ENCODE results near the gene MSI2. TPM values are rescaled to one million over a fixed set of nuclear protein-coding genes. Genes with fewer than 3 reads are reported as not detected.

Gene MSI2
- total RNA-seq, 2 donors from 2014 or later: 112 to 119 TPM

- no peak overlapping the region for H3K4me3 Mint-ChIP-seq
- H3K9me3 Mint-ChIP-seq: no peaks in the 10 kb centered on the region
- ATAC-seq (replicated peaks in 1 of 2) (no peak), DNase-seq (no peak)
- H3K27me3 Mint-ChIP-seq (ENCODE audit: low read depth): no peaks in the 10 kb centered on the region
- no peaks in the 10 kb centered on the region for H3K36me3 Mint-ChIP-seq (ENCODE audit: insufficient read depth in 2 of 2)
- peaks cover 44% of the 10 kb centered on the region for H3K4me1 Mint-ChIP-seq (ENCODE audit: low read depth)
- no peak overlapping the region for H3K27ac Mint-ChIP-seq
Measured at GRCh38 chr17:57551321-57552079, 295.2 kb downstream of the MSI2 start.

- DNase-seq: peak; percentile 34 to 44
- no peak overlapping the region for H3K27ac Mint-ChIP-seq
- ATAC-seq (replicated peaks in 1 of 2): peak; percentile 57 to 62
- H3K4me1 Mint-ChIP-seq (ENCODE audit: low read depth): peaks cover 37% of the 10 kb centered on the region
- H3K4me3 Mint-ChIP-seq: no peak overlapping the region
- no peaks in the 10 kb centered on the region for H3K36me3 Mint-ChIP-seq (ENCODE audit: insufficient read depth in 2 of 2)
- no peaks in the 10 kb centered on the region for H3K9me3 Mint-ChIP-seq
- no peaks in the 10 kb centered on the region for H3K27me3 Mint-ChIP-seq (ENCODE audit: low read depth)
Measured at GRCh38 chr17:57552114-57552624, 295.8 kb downstream of the MSI2 start.

GRCh38 chr17:57553526-57553925, 297.2 kb downstream of the MSI2 start:
- no peaks in the 10 kb centered on the region for H3K9me3 Mint-ChIP-seq
- ATAC-seq (replicated peaks in 1 of 2): no peak
- H3K27me3 Mint-ChIP-seq (ENCODE audit: low read depth): no peaks in the 10 kb centered on the region
- no peaks in the 10 kb centered on the region for H3K36me3 Mint-ChIP-seq (ENCODE audit: insufficient read depth in 2 of 2)
- H3K4me1 Mint-ChIP-seq (ENCODE audit: low read depth): peaks cover 26% of the 10 kb centered on the region
- H3K27ac Mint-ChIP-seq: no peak overlapping the region
- DNase-seq: no peak
- no peak overlapping the region for H3K4me3 Mint-ChIP-seq

GRCh38 chr17:57553991-57554825, 297.9 kb downstream of the MSI2 start:
- ATAC-seq (replicated peaks in 1 of 2): no peak
- Mint-ChIP-seq H3K27ac (no peak overlapping the region), H3K9me3 (no peaks in the 10 kb centered on the region), H3K4me1 (ENCODE audit: low read depth) (peaks cover 26% of the 10 kb centered on the region), H3K27me3 (ENCODE audit: low read depth) (no peaks in the 10 kb centered on the region), H3K36me3 (ENCODE audit: insufficient read depth in 2 of 2) (no peaks in the 10 kb centered on the region), H3K4me3 (no peak overlapping the region)
- no peak for DNase-seq

GRCh38 chr17:57554826-57555635, 298.7 kb downstream of the MSI2 start:
- Mint-ChIP-seq H3K4me1 (ENCODE audit: low read depth) (peaks cover 21% of the 10 kb centered on the region), H3K4me3 (no peak overlapping the region), H3K27me3 (ENCODE audit: low read depth) (no peaks in the 10 kb centered on the region), H3K27ac (peak overlapping the region; percentile 1), H3K36me3 (ENCODE audit: insufficient read depth in 2 of 2) (no peaks in the 10 kb centered on the region), H3K9me3 (no peaks in the 10 kb centered on the region)
- no peak for DNase-seq
- no peak for ATAC-seq (replicated peaks in 1 of 2)

GRCh38 chr17:57555636-57556175, 299.4 kb downstream of the MSI2 start:
- no peaks in the 10 kb centered on the region for H3K36me3 Mint-ChIP-seq (ENCODE audit: insufficient read depth in 2 of 2)
- H3K27me3 Mint-ChIP-seq (ENCODE audit: low read depth): no peaks in the 10 kb centered on the region
- peak overlapping the region; percentile 1 for H3K27ac Mint-ChIP-seq
- no peaks in the 10 kb centered on the region for H3K9me3 Mint-ChIP-seq
- ATAC-seq (replicated peaks in 1 of 2): no peak
- no peak for DNase-seq
- H3K4me1 Mint-ChIP-seq (ENCODE audit: low read depth): peaks cover 14% of the 10 kb centered on the region
- H3K4me3 Mint-ChIP-seq: no peak overlapping the region

GRCh38 chr17:57556320-57556719, 300.0 kb downstream of the MSI2 start:
- Mint-ChIP-seq H3K4me3 (no peak overlapping the region), H3K9me3 (no peaks in the 10 kb centered on the region), H3K27me3 (ENCODE audit: low read depth) (no peaks in the 10 kb centered on the region), H3K36me3 (ENCODE audit: insufficient read depth in 2 of 2) (no peaks in the 10 kb centered on the region), H3K4me1 (ENCODE audit: low read depth) (peaks cover 12% of the 10 kb centered on the region), H3K27ac (no peak overlapping the region)
- ATAC-seq (replicated peaks in 1 of 2): no peak
- DNase-seq: no peak

- Mint-ChIP-seq H3K27ac (peak overlapping the region; percentile 48), H3K36me3 (ENCODE audit: insufficient read depth in 2 of 2) (no peaks in the 10 kb centered on the region), H3K4me1 (ENCODE audit: low read depth) (peaks cover 9% of the 10 kb centered on the region), H3K27me3 (ENCODE audit: low read depth) (no peaks in the 10 kb centered on the region), H3K4me3 (no peak overlapping the region), H3K9me3 (no peaks in the 10 kb centered on the region)
- DNase-seq: no peak
- ATAC-seq (replicated peaks in 1 of 2): no peak
Measured at GRCh38 chr17:57556977-57557376, 300.7 kb downstream of the MSI2 start.

GRCh38 chr17:57557416-57557815, 301.1 kb downstream of the MSI2 start:
- H3K27ac Mint-ChIP-seq: no peak overlapping the region
- no peak overlapping the region for H3K4me3 Mint-ChIP-seq
- ATAC-seq (replicated peaks in 1 of 2) (no peak), DNase-seq (no peak)
- no peaks in the 10 kb centered on the region for H3K36me3 Mint-ChIP-seq (ENCODE audit: insufficient read depth in 2 of 2)
- H3K9me3 Mint-ChIP-seq: no peaks in the 10 kb centered on the region
- H3K4me1 Mint-ChIP-seq (ENCODE audit: low read depth): peaks cover 7% of the 10 kb centered on the region
- no peaks in the 10 kb centered on the region for H3K27me3 Mint-ChIP-seq (ENCODE audit: low read depth)

- H3K27me3 Mint-ChIP-seq (ENCODE audit: low read depth): no peaks in the 10 kb centered on the region
- H3K4me1 Mint-ChIP-seq (ENCODE audit: low read depth): peaks cover 4% of the 10 kb centered on the region
- H3K27ac Mint-ChIP-seq: no peak overlapping the region
- DNase-seq (no peak), ATAC-seq (replicated peaks in 1 of 2) (no peak)
- no peaks in the 10 kb centered on the region for H3K9me3 Mint-ChIP-seq
- H3K36me3 Mint-ChIP-seq (ENCODE audit: insufficient read depth in 2 of 2): no peaks in the 10 kb centered on the region
- no peak overlapping the region for H3K4me3 Mint-ChIP-seq
Measured at GRCh38 chr17:57557834-57558681, 301.7 kb downstream of the MSI2 start.

- H3K27me3 Mint-ChIP-seq (ENCODE audit: low read depth): no peaks in the 10 kb centered on the region
- H3K4me3 Mint-ChIP-seq: no peak overlapping the region
- ATAC-seq (replicated peaks in 1 of 2): no peak
- H3K9me3 Mint-ChIP-seq: no peaks in the 10 kb centered on the region
- H3K27ac Mint-ChIP-seq: no peak overlapping the region
- no peak for DNase-seq
- no peaks in the 10 kb centered on the region for H3K36me3 Mint-ChIP-seq (ENCODE audit: insufficient read depth in 2 of 2)
- peaks cover 4% of the 10 kb centered on the region for H3K4me1 Mint-ChIP-seq (ENCODE audit: low read depth)
Measured at GRCh38 chr17:57559226-57559625, 302.9 kb downstream of the MSI2 start.
